GM23338 (cell line): ENCODE results near the gene SFMBT2. TPM values are rescaled to one million over a fixed set of nuclear protein-coding genes. Genes with fewer than 3 reads are reported as not detected.

Experiments
- ATAC-seq: fragments of 200-7000 bp; cut with Tn5 transposase; 3 replicates; pipeline ENCODE4 v1.9.1; 2020
- DNase-seq: peaks from one replicate; pipeline ENCODE4 v3.0.0-alpha.2; 2015; ENCODE audit warnings: low spot score
- H2AFZ ChIP-seq: fragments of 200-600 bp; sonication (generic); 2 replicates; pipeline ENCODE4 v1.8.0; 2016; ENCODE audit warnings: antibody characterized with exemption, mild to moderate bottlenecking, moderate library complexity
- H3F3A ChIP-seq: fragments of 200-600 bp; sonication (generic); replicated peaks from 2 replicates; pipeline ENCODE4 v1.8.0; 2017; ENCODE audit warnings: antibody characterized with exemption, mixed run types, low read depth
- H3K27ac ChIP-seq: fragments of 200-600 bp; sonication (generic); 2 replicates; pipeline ENCODE4 v1.6.1; 2016; ENCODE audit warnings: low read depth
- H3K27me3 ChIP-seq: fragments of 200-600 bp; sonication (generic); 2 replicates; pipeline ENCODE4 v1.8.0; 2016; ENCODE audit warnings: mild to moderate bottlenecking, mixed run types, moderate library complexity; ENCODE audit not compliant: insufficient read depth
- H3K36me3 ChIP-seq: fragments of 200-600 bp; sonication (generic); 2 replicates; pipeline ENCODE4 v1.8.0; 2016; ENCODE audit warnings: mild to moderate bottlenecking; ENCODE audit not compliant: insufficient read depth
- H3K4me1 ChIP-seq: fragments of 200-600 bp; sonication (generic); 2 replicates; pipeline ENCODE4 v1.8.0; 2016; ENCODE audit warnings: mild to moderate bottlenecking, moderate library complexity; ENCODE audit not compliant: insufficient read depth
- H3K4me2 ChIP-seq: fragments of 200-600 bp; sonication (generic); 2 replicates; pipeline ENCODE4 v1.7.1; 2017; ENCODE audit warnings: mixed run types
- H3K4me3 ChIP-seq: fragments of 200-600 bp; sonication (generic); 2 replicates; pipeline ENCODE4 v1.6.1; 2016; ENCODE audit warnings: mixed run types
- H3K79me2 ChIP-seq: fragments of 200-600 bp; sonication (generic); replicated peaks from 2 replicates; pipeline ENCODE4 v1.8.0; 2017; ENCODE audit warnings: mild to moderate bottlenecking; ENCODE audit not compliant: insufficient read depth
- H3K9me2 ChIP-seq: fragments of 200-600 bp; sonication (generic); 2 replicates; pipeline ENCODE4 v1.8.0; 2017; ENCODE audit not compliant: insufficient read depth
- H4K20me1 ChIP-seq: fragments of 200-600 bp; sonication (generic); replicated peaks from 2 replicates; pipeline ENCODE4 v1.8.0; 2017; ENCODE audit warnings: mild to moderate bottlenecking; ENCODE audit not compliant: insufficient read depth
- H3K27ac Mint-ChIP-seq: 2 replicates; pipeline ENCODE4 v1.8.0; 2020; ENCODE audit warnings: inconsistent platforms, mild to moderate bottlenecking, moderate library complexity, mixed read lengths
- H3K27me3 Mint-ChIP-seq: 3 replicates; pipeline ENCODE4 v1.8.0; 2022; ENCODE audit warnings: low read depth, mild to moderate bottlenecking, moderate library complexity, mixed read lengths, inconsistent platforms; ENCODE audit not compliant: insufficient read depth, poor library complexity
- H3K36me3 Mint-ChIP-seq: 3 replicates; pipeline ENCODE4 v1.8.0; 2021; ENCODE audit warnings: low read depth, mild to moderate bottlenecking, inconsistent platforms, moderate library complexity, mixed read lengths
- H3K4me1 Mint-ChIP-seq: 3 replicates; pipeline ENCODE4 v1.8.0; 2020; ENCODE audit warnings: mild to moderate bottlenecking, inconsistent platforms, mixed read lengths
- H3K4me3 Mint-ChIP-seq: 3 replicates; pipeline ENCODE4 v1.8.0; 2021; ENCODE audit warnings: moderate library complexity, mild to moderate bottlenecking, inconsistent platforms, mixed read lengths
- H3K9me3 Mint-ChIP-seq: 3 replicates; pipeline ENCODE4 v1.8.0; 2020; ENCODE audit warnings: moderate library complexity, mild to moderate bottlenecking, inconsistent platforms, mixed read lengths
- CTCF ChIP-seq, 2 experiments: fragments of 200-600 bp in 1 of 2; sonication (generic) in 1 of 2; conservative IDR thresholded peaks; 2 replicates each; pipeline versions ENCODE4 v1.5.1 to v1.6.1; 2016 to 2017; ENCODE audit warnings: antibody characterized with exemption in 2 of 2, low read depth in 2 of 2, mild to moderate bottlenecking in 2 of 2, moderate library complexity in 1 of 2
- ETS1 ChIP-seq: IDR thresholded peaks from 2 replicates; pipeline ENCODE4 v1.6.1; 2016; ENCODE audit warnings: antibody characterized with exemption
- EZH2 ChIP-seq: fragments of 200-600 bp; sonication (generic); IDR thresholded peaks from one replicate; pipeline ENCODE4 v1.8.0; 2017; ENCODE audit warnings: antibody characterized with exemption, mild to moderate bottlenecking, low read depth; ENCODE audit not compliant: unreplicated experiment
- EZH2phosphoT487 ChIP-seq: fragments of 200-600 bp; sonication (generic); IDR thresholded peaks from one replicate; pipeline ENCODE4 v1.8.1; 2018; ENCODE audit warnings: antibody characterized with exemption; ENCODE audit not compliant: unreplicated experiment
- POLR2AphosphoS5 ChIP-seq: IDR thresholded peaks from 2 replicates; pipeline ENCODE4 v1.6.1; 2016; ENCODE audit warnings: antibody characterized with exemption, low read depth
- REST ChIP-seq: IDR thresholded peaks from one replicate; pipeline ENCODE4 v1.6.1; 2018; ENCODE audit warnings: antibody characterized with exemption; ENCODE audit not compliant: unreplicated experiment
- ZNF114 ChIP-seq: fragments of 250-450 bp; sonication (Bioruptor Pico); IDR thresholded peaks from 2 replicates; pipeline ENCODE4 v1.5.0; 2020; ENCODE audit warnings: mild to moderate bottlenecking, moderate library complexity
- ZNF331 ChIP-seq: fragments of 250-450 bp; sonication (Bioruptor Pico); IDR thresholded peaks from 2 replicates; pipeline ENCODE4 v1.5.0; 2020; ENCODE audit warnings: low read depth, mild to moderate bottlenecking, moderate library complexity
- polyA plus RNA-seq: library from polyadenylated mRNA; unstranded; fragments of >200 nt; fragmentation: Nextera tagmentation; extraction: Ambion mirVana; gene quantifications from 2 replicates; pipeline ENCODE4 v1.2.1, GENCODE V29; 2016
- total RNA-seq: library from RNA; depleted of rRNA; stranded (reverse); fragments of >200 nt; shearing (Covaris generic); gene quantifications from 2 replicates; pipeline ENCODE4 v1.2.3, GENCODE V29; 2014

Gene SFMBT2
- total and polyA plus RNA-seq, 2 experiments from 2014 or later: 2.7 to 6.7 TPM

- no peaks in the 10 kb centered on the region for H3K4me1 ChIP-seq
Measured at GRCh38 chr10:7195118-7195517, 215.7 kb downstream of the SFMBT2 start.

GRCh38 chr10:7194571-7194970 is 216.3 kb downstream of the SFMBT2 start:
- Histone ChIP-seq H3K4me2 (no peak overlapping the region), H4K20me1 (no peaks in the 10 kb centered on the region), H3K27me3 (no peaks in the 10 kb centered on the region), H2AFZ (no peak overlapping the region), H3K27ac (no peak overlapping the region), H3K4me1 (no peaks in the 10 kb centered on the region), H3K36me3 (no peaks in the 10 kb centered on the region), H3F3A (no peaks in the 10 kb centered on the region), H3K9me2 (no peaks in the 10 kb centered on the region; the same call in 1 of the 2 replicates), H3K4me3 (no peak overlapping the region), H3K79me2 (no peaks in the 10 kb centered on the region)
- DNase-seq (no peak), ATAC-seq (no peak)
- Mint-ChIP-seq H3K9me3 (peaks cover 10% of the 10 kb centered on the region; the same call in 2 of the 3 replicates), H3K27me3 (peaks cover 5% of the 10 kb centered on the region), H3K4me1 (no peaks in the 10 kb centered on the region), H3K27ac (no peak overlapping the region), H3K4me3 (no peak overlapping the region), H3K36me3 (peaks cover 26% of the 10 kb centered on the region)
- TF ChIP-seq CTCF (conservative IDR thresholded peaks at IDR 0.05; ENCODE audit: low read depth in 2 of 2): no peak

More at GRCh38 chr10:7195118-7195517, 215.7 kb downstream of the SFMBT2 start:
- Histone ChIP-seq H3K27me3 (no peaks in the 10 kb centered on the region), H3F3A (no peaks in the 10 kb centered on the region), H3K36me3 (no peaks in the 10 kb centered on the region), H3K4me2 (no peak overlapping the region), H3K4me3 (no peak overlapping the region), H2AFZ (no peak overlapping the region), H3K27ac (no peak overlapping the region), H3K79me2 (no peaks in the 10 kb centered on the region), H3K9me2 (no peaks in the 10 kb centered on the region), H4K20me1 (no peaks in the 10 kb centered on the region)
- no peak for ATAC-seq
- Mint-ChIP-seq H3K4me1 (no peaks in the 10 kb centered on the region), H3K36me3 (peaks cover 26% of the 10 kb centered on the region), H3K27ac (no peak overlapping the region), H3K27me3 (peaks cover 5% of the 10 kb centered on the region), H3K4me3 (no peak overlapping the region), H3K9me3 (peaks cover 10% of the 10 kb centered on the region; the same call in 2 of the 3 replicates)
- TF ChIP-seq REST (no peak), ZNF331 (peak; percentile 77)
- no peak for DNase-seq

- Mint-ChIP-seq H3K4me3 (no peak overlapping the region), H3K27me3 (peaks cover 5% of the 10 kb centered on the region), H3K4me1 (no peaks in the 10 kb centered on the region), H3K36me3 (peaks cover 26% of the 10 kb centered on the region), H3K27ac (no peak overlapping the region), H3K9me3 (peaks cover 10% of the 10 kb centered on the region; the same call in 2 of the 3 replicates)
- no peaks in the 10 kb centered on the region for H3K79me2 ChIP-seq
- H3K27ac ChIP-seq: no peak overlapping the region
- H2AFZ ChIP-seq: no peak overlapping the region
- H3K27me3 ChIP-seq: no peaks in the 10 kb centered on the region
- H3K4me3 ChIP-seq: no peak overlapping the region
- H3K36me3 ChIP-seq: no peaks in the 10 kb centered on the region
- no peaks in the 10 kb centered on the region for H4K20me1 ChIP-seq
- no peaks in the 10 kb centered on the region; the same call in 1 of the 2 replicates for H3K9me2 ChIP-seq
- no peak for ATAC-seq
- no peaks in the 10 kb centered on the region; the same call in 1 of the 2 replicates for H3K4me1 ChIP-seq
- H3F3A ChIP-seq: no peaks in the 10 kb centered on the region
- no peak for DNase-seq
- H3K4me2 ChIP-seq: no peak overlapping the region
- TF ChIP-seq ZNF114 (CRISPR knock-in tag) (no peak), ETS1 (no peak), EZH2 (no peak), EZH2phosphoT487 (no peak), POLR2AphosphoS5 (no peak), ZNF331 (no peak)
Measured at GRCh38 chr10:7193369-7193768, 217.5 kb downstream of the SFMBT2 start.
